Right atrium auricular region (tissue), 2 donors: ENCODE results near the gene DPF3. TPM values are rescaled to one million over a fixed set of nuclear protein-coding genes. Genes with fewer than 3 reads are reported as not detected.

Experiments used
- DNase-seq: peaks from one replicate; pipeline ENCODE4 v3.0.0-alpha.2; 2019; ENCODE audit warnings: low spot score
- H3K27ac ChIP-seq, 2 donors: fragments of 200-600 bp; sonication (generic); 1 replicate in 1 of 2; 2 replicates in 1 of 2; pipeline ENCODE4 v1.5.1; 2016 to 2019
- H3K27me3 ChIP-seq, 2 donors: fragments of 200-600 bp; sonication (generic); one replicate each; pipeline versions ENCODE4 v1.5.1 to v1.6.0; 2017 to 2019
- H3K36me3 ChIP-seq: fragments of 200-600 bp; sonication (generic); one replicate; pipeline ENCODE4 v1.5.1; 2016
- H3K4me1 ChIP-seq, 2 donors: fragments of 200-600 bp; sonication (generic); one replicate each; pipeline versions ENCODE4 v1.5.1 to v1.6.0; 2017 to 2019
- H3K4me3 ChIP-seq, 2 donors: fragments of 200-600 bp; sonication (generic); 1 replicate in 1 of 2; 2 replicates in 1 of 2; pipeline ENCODE4 v1.5.1; 2017 to 2019; ENCODE audit warnings: mild to moderate bottlenecking in 1 of 2, moderate library complexity in 1 of 2
- H3K9me3 ChIP-seq, 2 donors: fragments of 200-600 bp; sonication (generic); one replicate each; pipeline ENCODE4 v1.5.1; 2019
- total RNA-seq, 2 donors: library from RNA; depleted of rRNA; stranded (reverse); fragments of >200 nt; gene quantifications; one replicate each; pipeline ENCODE4 v1.1.0, GENCODE V29; 2016
- TF ChIP-seq, protein P1 (sequence below), 2 donors: fragments of 200-600 bp; sonication (generic); IDR thresholded peaks; one replicate each; pipeline ENCODE4 v1.5.1; 2019; ENCODE audit warnings: antibody characterized with exemption in 2 of 2

DPF3 gene
- total RNA-seq, 2 donors from 2014 or later, result 14.7 to 26.6 TPM

DNA sequence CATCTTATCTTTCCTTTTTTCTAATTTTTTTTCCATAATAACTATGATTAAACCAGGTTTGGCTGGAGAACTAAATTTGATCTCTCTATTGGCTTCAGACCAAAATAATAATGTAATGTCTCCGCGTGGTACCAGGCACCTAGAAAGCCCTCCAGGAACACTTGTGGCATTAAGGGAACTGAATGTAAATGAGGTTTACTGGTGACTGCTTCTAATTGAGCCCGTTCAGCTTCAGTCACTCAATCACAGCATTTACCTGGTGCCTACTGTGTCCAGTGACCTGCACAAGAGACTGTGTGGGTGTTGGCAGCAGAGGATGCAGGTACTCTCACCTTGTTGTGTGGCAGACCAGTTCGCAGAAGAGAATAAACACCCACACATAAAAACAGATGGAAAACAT is 302.5 kb downstream of the DPF3 start:
- no peaks in the 10 kb centered on the region for H3K9me3 ChIP-seq
- H3K4me3 ChIP-seq, result no peak overlapping the region
- DNase-seq, result no peak
- no peaks in the 10 kb centered on the region for H3K36me3 ChIP-seq
- no peaks in the 10 kb centered on the region for H3K4me1 ChIP-seq
- TF ChIP-seq, protein P1, sequence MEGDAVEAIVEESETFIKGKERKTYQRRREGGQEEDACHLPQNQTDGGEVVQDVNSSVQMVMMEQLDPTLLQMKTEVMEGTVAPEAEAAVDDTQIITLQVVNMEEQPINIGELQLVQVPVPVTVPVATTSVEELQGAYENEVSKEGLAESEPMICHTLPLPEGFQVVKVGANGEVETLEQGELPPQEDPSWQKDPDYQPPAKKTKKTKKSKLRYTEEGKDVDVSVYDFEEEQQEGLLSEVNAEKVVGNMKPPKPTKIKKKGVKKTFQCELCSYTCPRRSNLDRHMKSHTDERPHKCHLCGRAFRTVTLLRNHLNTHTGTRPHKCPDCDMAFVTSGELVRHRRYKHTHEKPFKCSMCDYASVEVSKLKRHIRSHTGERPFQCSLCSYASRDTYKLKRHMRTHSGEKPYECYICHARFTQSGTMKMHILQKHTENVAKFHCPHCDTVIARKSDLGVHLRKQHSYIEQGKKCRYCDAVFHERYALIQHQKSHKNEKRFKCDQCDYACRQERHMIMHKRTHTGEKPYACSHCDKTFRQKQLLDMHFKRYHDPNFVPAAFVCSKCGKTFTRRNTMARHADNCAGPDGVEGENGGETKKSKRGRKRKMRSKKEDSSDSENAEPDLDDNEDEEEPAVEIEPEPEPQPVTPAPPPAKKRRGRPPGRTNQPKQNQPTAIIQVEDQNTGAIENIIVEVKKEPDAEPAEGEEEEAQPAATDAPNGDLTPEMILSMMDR (IDR thresholded peaks at IDR 0.05), result no peak
- no peaks in the 10 kb centered on the region for H3K27me3 ChIP-seq
- H3K27ac ChIP-seq, result no peak overlapping the region

DNA sequence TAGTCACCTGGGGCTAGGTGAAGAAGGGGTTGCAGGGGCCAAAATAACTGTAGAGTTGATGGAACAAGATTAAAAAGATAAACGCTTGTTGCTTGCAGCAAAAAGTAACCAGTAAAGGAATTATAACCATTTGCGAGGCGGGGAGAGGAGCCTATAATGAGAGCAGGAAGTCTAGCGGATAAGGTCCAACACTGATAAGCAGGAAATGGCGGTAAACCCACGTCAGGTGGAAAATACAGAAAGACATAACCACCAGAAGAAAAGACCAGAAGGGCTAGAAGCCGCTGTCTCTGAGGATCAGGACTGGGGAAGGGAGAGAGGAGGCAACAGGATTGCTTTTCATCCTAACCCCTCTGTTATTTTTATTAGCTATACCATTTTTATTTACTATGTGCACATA is 303.3 kb downstream of the DPF3 start:
- H3K9me3 ChIP-seq, result no peaks in the 10 kb centered on the region
- no peak overlapping the region for H3K4me3 ChIP-seq
- TF ChIP-seq, protein P1 (IDR thresholded peaks at IDR 0.05), result no peak
- H3K4me1 ChIP-seq, result no peaks in the 10 kb centered on the region
- H3K27ac ChIP-seq, result no peak overlapping the region
- H3K27me3 ChIP-seq, result no peaks in the 10 kb centered on the region
- DNase-seq, result no peak
- H3K36me3 ChIP-seq, result no peaks in the 10 kb centered on the region

DNA sequence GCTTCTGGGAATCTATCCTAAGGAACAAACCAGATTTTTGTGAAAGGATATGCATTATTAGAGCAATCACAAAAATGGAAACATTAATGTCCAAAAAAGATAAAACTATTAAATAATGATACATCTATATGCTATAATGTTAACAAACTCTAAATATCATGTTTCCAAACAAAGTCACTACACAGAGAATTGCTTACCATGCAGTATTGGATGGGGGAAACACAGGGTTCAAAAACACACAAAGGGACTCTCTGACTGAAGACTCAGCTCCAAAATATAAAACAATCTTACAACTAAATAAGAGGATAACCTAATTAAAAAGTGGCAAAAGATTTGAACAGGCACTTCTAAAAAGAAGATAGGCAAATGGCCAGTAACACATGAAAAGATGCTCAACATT is 304.2 kb downstream of the DPF3 start:
- no peak overlapping the region for H3K27ac ChIP-seq
- H3K36me3 ChIP-seq, result no peaks in the 10 kb centered on the region
- TF ChIP-seq, protein P1 (IDR thresholded peaks at IDR 0.05), result no peak
- no peak for DNase-seq
- no peaks in the 10 kb centered on the region for H3K9me3 ChIP-seq
- no peaks in the 10 kb centered on the region for H3K4me1 ChIP-seq
- H3K27me3 ChIP-seq, result no peaks in the 10 kb centered on the region
- H3K4me3 ChIP-seq, result no peak overlapping the region

DNA sequence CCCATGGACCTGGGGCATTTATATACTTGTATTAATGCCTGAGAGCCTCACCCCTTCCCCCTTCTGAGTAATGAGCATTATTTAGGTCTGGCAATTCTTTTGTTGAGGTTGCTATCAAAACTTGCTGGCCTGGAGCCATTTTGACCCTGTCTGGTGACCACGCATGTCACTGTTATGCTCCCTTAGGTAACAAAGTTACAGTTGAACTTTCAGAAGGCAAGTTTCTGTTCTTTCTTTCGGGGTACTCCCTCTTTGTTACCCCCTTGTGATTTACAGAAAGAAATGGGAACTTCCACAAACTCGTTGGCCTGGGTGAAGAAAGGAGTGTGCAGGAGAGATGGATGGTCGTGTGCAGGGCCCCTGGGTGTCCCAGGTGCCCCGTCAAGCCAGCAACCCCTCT is 305.4 kb downstream of the DPF3 start:
- TF ChIP-seq, protein P1 (IDR thresholded peaks at IDR 0.05), result no peak
- DNase-seq, result no peak
- H3K4me3 ChIP-seq, result no peak overlapping the region
- no peak overlapping the region for H3K27ac ChIP-seq
- no peaks in the 10 kb centered on the region for H3K36me3 ChIP-seq
- H3K27me3 ChIP-seq, result no peaks in the 10 kb centered on the region
- H3K4me1 ChIP-seq, result no peaks in the 10 kb centered on the region
- no peaks in the 10 kb centered on the region for H3K9me3 ChIP-seq

DNA sequence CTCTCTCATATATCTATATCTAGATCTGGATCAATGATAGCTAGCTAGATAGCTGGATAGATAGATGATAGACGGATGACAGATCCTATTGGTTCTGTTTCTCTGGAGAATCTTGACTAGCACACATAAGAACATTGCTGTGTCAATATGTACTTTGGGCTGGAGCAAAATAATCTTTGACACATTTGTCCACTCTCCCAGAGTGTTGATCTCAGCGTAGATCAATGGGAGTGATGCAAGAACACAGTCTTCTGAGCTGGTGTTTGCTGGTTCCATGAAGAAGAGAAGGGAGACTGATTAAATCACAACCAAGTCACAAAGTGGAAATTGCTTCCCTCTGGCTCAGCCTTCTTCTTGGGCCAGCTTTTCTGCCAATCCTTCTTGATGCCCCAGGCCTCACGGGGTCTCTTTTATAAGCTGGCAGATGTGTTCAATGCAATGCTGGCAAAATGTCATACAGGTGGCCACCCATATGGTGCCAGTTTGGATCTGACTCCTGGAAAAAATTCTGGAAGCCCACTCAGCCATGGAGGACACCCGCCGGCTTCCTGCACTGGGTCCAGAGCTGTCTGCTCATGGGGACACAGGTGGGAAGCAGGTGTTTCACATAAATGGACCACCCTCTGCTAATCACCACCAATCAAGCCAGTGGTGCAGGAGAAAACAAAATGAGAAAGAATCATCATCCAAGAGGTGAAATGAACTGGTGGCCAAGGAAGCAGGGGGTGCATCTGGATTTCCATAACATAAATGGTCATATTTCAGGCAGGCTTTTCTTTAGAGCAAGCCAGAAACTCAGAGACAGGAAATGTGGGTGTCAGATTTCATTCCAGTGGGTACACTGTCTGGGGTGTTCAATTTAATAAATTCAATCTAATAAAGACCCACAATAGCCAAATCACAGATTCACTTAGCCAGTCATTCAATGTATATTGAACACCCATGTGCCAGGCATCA is 310.3 kb downstream of the DPF3 start:
- H3K9me3 ChIP-seq, result no peaks in the 10 kb centered on the region
- no peaks in the 10 kb centered on the region for H3K27me3 ChIP-seq
- TF ChIP-seq, protein P1 (IDR thresholded peaks at IDR 0.05), result no peak
- DNase-seq, result no peak
- H3K36me3 ChIP-seq, result no peaks in the 10 kb centered on the region
- no peak overlapping the region for H3K4me3 ChIP-seq
- H3K27ac ChIP-seq, result no peak overlapping the region
- no peaks in the 10 kb centered on the region for H3K4me1 ChIP-seq
